ENCODE data around the gene P2RY8.
"Not testable (repeated sequence)": the region's sequence is repeated elsewhere in the genome, so short reads cannot be mapped to it uniquely, and the experiment has no call there.

GRCh38 chrX:1482530-1482928, 54.5 kb downstream of the P2RY8 start:
- not testable (repeated sequence) for TF ChIP-seq CTCF (IDR thresholded peaks at IDR 0.05; ENCODE audit: low read length); EZH2 (optimal IDR thresholded peaks at IDR 0.05; ENCODE audit: low read depth, low read length); EZH2phosphoT487 (IDR thresholded peaks at IDR 0.05; ENCODE audit: low read length)

Measured in MM.1S (cell line).